ENCODE data around the gene DNAJC6. TPM values are rescaled to one million over a fixed set of nuclear protein-coding genes. Genes with fewer than 3 reads are reported as not detected.

The DNAJC6 gene
- total RNA-seq, 1 donor from 2014 or later = 8.3 TPM

DNA sequence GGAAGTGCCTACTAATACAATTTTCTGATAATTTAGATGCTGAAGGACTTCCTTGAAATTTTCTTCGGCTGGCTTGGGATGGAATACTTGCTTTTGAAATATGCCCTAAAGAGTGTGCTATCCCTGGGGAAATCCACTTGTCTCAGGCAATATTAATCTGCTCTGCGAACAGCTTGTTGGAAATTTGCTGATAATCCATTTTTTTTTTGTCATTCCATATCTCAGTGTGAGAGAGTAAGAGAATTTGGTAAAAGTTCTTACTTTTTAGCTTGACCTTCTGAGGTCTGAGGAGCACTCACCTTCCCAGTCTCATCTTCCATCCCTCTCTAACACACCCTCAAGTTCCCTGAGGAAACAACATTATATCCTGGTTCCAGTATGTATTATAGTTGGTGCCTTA, 36.8 kb downstream of the DNAJC6 start:
- no peaks in the 10 kb centered on the region for H3K36me3 ChIP-seq (ENCODE audit: control insufficient read depth, insufficient read depth, low read length)
- H3K27me3 ChIP-seq (ENCODE audit: control insufficient read depth, insufficient read depth, low read length) = no peaks in the 10 kb centered on the region
- no peak overlapping the region for H3K4me3 ChIP-seq (ENCODE audit: low read depth, low read length)
- DNase-seq (ENCODE audit: low read depth) = no peak
- TF ChIP-seq, protein P1, sequence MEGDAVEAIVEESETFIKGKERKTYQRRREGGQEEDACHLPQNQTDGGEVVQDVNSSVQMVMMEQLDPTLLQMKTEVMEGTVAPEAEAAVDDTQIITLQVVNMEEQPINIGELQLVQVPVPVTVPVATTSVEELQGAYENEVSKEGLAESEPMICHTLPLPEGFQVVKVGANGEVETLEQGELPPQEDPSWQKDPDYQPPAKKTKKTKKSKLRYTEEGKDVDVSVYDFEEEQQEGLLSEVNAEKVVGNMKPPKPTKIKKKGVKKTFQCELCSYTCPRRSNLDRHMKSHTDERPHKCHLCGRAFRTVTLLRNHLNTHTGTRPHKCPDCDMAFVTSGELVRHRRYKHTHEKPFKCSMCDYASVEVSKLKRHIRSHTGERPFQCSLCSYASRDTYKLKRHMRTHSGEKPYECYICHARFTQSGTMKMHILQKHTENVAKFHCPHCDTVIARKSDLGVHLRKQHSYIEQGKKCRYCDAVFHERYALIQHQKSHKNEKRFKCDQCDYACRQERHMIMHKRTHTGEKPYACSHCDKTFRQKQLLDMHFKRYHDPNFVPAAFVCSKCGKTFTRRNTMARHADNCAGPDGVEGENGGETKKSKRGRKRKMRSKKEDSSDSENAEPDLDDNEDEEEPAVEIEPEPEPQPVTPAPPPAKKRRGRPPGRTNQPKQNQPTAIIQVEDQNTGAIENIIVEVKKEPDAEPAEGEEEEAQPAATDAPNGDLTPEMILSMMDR (IDR thresholded peaks at IDR 0.05; ENCODE audit: insufficient read depth, low read length, poor library complexity, severe bottlenecking) = no peak

DNA sequence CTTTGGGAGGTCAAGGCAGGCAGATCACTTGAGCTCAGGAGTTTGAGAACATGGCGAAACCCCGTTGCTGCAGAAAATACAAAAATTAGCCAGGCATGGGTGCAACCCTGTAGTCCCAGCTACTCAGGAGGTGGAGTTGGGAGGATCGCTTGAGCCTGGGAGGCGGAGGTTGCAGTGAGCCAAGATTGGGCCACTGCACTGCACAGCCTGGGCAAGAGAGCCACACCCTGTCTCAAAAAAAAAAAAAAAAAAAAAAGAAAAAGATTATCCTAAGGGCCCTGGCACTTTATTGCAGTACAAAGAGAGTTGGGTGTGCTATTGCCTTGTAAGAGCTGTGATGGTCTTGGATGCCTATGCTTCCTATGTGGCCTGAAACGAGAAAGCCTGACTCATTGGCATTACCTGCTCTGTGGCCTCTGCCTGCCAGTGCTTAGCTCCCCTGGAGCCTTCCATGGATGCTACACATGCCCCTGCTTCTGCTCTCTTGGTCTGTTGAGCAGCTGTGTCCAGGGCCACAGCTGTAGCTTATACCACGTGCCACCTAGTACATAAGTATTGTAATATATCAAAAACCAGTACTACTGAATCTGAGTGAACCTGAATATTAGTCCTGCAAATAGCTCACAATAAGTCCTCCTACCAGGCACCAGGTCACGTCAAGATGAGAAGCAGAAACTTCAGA, 45.8 kb downstream of the DNAJC6 start:
- TF ChIP-seq, protein P1 (IDR thresholded peaks at IDR 0.05; ENCODE audit: insufficient read depth, low read length, poor library complexity, severe bottlenecking) = no peak
- no peak for DNase-seq (ENCODE audit: low read depth)

DNA sequence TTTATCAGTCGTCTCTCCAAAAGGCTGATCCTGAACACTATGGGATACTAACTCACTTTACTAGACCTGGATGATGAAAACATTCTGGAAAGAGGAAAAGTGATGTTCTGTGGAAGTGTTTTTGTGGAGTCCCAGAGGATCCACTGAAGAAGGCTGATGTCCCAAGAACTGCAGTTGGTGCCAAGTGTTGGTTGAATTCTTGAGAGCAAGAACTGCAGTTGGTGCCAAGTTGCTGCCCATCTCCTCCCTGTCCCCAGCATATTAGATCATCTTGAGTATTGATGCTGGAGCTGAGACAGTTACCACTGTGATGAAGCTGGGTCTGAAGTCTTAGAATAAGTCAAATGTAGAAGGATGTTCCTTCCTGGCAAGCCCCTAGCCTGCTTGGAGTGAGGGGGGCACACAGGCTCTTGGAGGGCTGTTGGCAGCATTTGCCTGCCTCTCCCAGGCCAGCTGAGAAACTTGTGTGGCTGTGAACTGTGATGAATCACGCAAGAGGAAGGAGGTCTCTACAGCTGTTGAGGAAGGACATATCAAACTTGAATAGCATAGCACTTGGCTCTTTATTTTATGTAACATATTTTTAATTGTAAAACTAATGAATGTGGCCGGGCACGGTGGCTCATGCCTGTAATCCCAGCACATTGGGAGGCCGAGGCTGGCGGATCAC, 48.1 kb downstream of the DNAJC6 start:
- TF ChIP-seq, protein P1 (IDR thresholded peaks at IDR 0.05; ENCODE audit: insufficient read depth, low read length, poor library complexity, severe bottlenecking) = no peak
- no peak overlapping the region for H3K4me3 ChIP-seq (ENCODE audit: low read depth, low read length)
- H3K36me3 ChIP-seq (ENCODE audit: control insufficient read depth, insufficient read depth, low read length) = no peaks in the 10 kb centered on the region
- no peaks in the 10 kb centered on the region for H3K27me3 ChIP-seq (ENCODE audit: control insufficient read depth, insufficient read depth, low read length)
- no peak for DNase-seq (ENCODE audit: low read depth)

More for the DNA sequence above, 45.8 kb downstream of the DNAJC6 start:
- H3K36me3 ChIP-seq (ENCODE audit: control insufficient read depth, insufficient read depth, low read length) = no peaks in the 10 kb centered on the region
- H3K4me3 ChIP-seq (ENCODE audit: low read depth, low read length) = no peak overlapping the region
- H3K27me3 ChIP-seq (ENCODE audit: control insufficient read depth, insufficient read depth, low read length) = no peaks in the 10 kb centered on the region

DNA sequence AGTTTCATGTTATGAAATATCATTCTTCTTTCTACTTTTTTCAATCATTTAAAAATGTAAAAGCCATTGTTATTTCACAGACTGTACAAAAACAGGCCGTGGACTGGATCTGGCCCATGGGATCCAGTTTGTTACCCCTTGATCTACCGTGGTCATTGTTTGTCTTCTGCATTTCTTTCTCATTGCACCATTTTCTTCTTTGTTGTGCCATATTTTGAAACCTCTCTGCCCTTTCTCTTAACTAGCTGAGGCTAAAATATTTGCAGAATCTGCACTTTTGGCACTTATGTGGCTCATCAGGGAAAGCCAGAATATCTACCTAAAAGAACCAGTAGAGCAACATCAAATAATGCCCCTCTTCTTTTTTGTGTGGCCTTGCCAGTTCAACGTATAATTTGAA, 50.5 kb downstream of the DNAJC6 start:
- DNase-seq (ENCODE audit: low read depth) = no peak
- no peaks in the 10 kb centered on the region for H3K27me3 ChIP-seq (ENCODE audit: control insufficient read depth, insufficient read depth, low read length)
- H3K4me3 ChIP-seq (ENCODE audit: low read depth, low read length) = no peak overlapping the region
- TF ChIP-seq, protein P1 (IDR thresholded peaks at IDR 0.05; ENCODE audit: insufficient read depth, low read length, poor library complexity, severe bottlenecking) = no peak
- H3K36me3 ChIP-seq (ENCODE audit: control insufficient read depth, insufficient read depth, low read length) = no peaks in the 10 kb centered on the region

DNA sequence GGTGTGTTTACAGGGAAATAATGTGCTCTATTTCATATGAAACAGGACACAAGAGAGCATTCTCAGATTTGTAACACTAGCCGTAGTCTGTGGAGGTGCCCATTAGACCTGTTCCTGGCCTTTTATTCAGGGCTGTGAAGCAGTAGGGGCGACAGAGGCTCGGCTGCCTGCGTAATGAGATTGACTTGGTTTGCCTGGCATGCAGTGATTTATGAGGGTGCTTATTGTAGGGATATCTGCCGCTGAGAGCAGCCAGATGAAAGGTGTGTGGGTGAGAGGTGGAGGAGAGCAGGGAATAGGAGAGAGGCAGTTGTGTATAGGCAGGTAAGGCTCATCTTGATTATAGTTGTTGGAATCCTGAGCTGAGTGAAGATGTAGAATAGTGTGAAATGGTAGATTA, 51.3 kb downstream of the DNAJC6 start:
- no peaks in the 10 kb centered on the region for H3K36me3 ChIP-seq (ENCODE audit: control insufficient read depth, insufficient read depth, low read length)
- H3K4me3 ChIP-seq (ENCODE audit: low read depth, low read length) = no peak overlapping the region
- TF ChIP-seq, protein P1 (IDR thresholded peaks at IDR 0.05; ENCODE audit: insufficient read depth, low read length, poor library complexity, severe bottlenecking) = no peak
- H3K27me3 ChIP-seq (ENCODE audit: control insufficient read depth, insufficient read depth, low read length) = no peaks in the 10 kb centered on the region
- no peak for DNase-seq (ENCODE audit: low read depth)
